Stromal cell of bone marrow (primary cell): ENCODE measurements around the gene TP53AIP1.
"Not testable (repeated sequence)": the region's sequence is repeated elsewhere in the genome, so short reads cannot be mapped to it uniquely, and the experiment has no call there.

Experiments
- DNase-seq: peaks from one replicate; pipeline ENCODE4 v3.0.0-alpha.2; 2012; ENCODE audit warnings: low read depth

The TP53AIP1 gene

DNA sequence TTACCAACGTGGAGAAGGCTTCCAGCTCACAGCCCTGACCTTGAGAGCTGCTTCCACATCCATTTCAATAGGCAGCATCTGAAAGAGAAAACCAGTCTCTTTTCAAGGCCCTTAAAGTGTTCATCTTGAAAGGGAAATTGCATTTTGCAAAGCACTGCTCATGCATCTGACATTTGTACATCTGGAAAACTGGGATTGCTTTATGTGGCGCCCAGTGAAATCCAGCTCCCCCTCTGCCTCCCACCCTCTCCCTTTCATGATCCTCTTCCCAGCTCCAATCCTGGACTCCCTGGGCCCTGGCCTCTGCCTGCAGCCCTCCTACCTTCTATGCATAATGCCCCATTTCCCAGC is 17.4 kb downstream of the TP53AIP1 start:
- no peak for DNase-seq

DNA sequence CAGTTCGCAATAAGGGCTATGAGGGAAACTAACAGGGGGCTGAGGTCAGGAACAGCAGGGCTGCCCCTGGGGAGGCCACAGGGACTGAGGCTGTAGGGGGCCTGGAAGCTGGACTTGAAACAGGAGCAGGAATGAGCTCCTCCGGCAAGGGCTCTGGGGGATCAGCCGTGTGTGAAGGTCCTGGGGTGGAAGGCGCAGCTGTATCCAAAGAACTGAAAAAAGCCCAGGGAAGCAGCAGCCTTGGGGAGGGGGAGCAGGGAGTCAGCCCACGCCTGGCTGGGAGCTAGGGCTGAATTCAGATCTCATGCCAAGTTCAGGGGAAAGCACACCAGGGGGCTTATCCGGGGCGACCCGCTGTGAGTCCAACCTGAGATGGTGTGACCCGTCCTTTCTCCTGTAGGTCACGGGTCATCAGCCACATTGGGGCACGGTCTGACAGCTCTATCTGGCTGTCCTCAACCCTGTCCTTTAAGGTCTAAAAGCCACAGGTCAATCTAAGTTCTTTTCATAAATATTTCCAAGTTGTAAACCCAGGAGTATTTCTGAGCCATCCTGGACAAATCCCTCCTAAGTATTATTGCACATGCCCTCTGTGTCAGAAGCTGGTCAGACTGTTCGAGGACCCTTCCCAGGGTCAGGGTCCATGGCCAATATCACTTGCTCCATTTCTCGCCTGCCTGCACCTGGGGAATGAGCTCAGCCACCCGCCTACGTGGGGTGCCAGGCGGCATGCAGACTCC is 18.0 kb downstream of the TP53AIP1 start:
- DNase-seq = no peak

DNA sequence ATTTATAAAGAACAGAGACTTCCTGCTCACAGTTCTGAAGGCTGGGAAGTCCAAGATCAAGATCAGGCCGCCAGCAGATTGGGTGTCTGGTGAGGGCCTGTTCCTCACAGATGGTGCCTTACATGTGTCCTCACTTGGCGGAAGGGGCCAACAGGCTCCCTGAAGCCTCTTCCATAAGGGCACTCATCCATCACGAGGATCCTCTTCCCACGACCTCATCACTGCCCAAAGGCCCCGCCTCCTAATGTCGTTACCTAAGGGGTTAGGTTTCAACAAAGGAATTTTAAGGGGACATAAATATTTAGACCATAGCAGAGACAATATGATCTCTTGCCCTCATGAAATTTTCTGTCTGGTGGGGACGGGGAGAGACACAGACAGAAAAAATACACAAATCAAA is 18.6 kb downstream of the TP53AIP1 start:
- no peak for DNase-seq

DNA sequence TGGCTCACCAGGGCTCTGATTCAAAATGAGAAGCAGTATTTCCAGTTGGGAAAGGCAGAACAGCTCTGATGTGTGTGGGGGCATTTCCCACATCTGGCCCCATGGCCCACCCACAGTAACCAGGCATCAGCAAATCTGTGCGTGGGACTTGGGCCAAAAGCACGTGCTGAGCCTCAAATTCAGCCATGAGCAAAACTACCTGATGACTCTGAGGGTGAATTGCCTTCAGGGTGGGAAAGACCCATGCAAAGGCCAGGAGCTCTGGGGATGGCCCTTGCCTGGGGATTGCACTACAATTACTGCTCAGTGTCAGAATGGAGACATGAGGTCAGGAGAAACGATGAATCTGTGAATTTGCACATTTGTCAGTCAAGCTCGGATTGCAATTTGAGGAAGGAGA is 20.9 kb downstream of the TP53AIP1 start:
- DNase-seq = no peak

DNA sequence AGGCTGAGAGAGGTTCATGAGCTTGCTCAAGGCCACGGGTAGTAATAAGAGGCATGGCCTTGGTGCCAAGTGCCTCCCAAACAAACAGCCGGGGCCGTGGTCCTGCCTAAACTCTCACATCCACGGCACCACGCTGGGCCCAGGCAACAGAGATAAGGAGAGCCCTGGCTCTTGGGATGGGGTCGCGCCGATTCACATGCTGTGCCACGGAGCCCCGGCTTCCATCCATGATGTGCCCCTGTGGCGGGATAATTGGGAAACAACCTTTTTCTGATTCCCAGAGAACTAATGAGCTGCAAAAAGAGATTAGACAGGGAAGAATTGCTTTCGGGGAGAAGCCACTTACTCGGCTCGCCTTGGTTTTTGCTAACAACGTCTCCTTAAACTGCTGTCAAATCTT is 22.0 kb downstream of the TP53AIP1 start:
- DNase-seq = no peak

DNA sequence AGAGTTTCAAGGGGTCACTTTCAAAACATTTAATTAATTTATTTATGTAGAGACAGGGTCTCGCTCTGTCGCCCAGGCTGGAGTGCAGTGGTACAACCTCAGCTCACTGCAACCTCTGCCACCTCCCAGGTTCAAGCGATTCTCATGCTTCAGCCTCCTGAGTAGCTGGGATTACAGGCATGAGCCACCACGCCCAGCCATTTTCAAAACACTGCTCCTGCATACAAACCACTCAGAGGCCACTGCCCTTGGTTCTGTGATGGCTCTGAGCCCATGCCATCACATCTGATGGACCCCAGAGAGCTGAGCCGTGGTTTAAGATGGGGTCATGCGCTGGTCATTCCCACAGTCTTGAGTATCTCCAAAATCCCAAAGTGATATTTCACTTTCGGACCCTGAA is 23.0 kb downstream of the TP53AIP1 start:
- DNase-seq = not testable (repeated sequence)

DNA sequence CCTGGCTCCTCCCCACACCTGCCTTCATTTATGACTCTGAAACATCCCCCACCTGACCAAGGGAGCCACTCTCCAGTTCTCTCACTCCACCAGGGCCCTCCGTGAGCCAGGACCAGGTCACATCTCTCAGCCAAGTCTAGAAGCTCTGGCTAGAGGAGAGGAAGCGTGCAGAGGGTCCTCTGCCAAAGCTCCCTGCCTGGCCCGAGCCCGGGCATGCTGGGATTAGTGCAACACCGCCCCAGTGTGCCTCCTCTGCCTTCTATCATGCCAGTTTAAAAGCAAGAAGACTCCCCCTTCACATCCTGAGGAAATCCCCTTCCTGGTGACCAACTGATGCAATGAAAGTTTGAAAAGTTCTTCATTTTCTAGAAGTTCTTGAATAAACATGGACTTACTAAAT is 23.5 kb downstream of the TP53AIP1 start:
- DNase-seq = no peak

DNA sequence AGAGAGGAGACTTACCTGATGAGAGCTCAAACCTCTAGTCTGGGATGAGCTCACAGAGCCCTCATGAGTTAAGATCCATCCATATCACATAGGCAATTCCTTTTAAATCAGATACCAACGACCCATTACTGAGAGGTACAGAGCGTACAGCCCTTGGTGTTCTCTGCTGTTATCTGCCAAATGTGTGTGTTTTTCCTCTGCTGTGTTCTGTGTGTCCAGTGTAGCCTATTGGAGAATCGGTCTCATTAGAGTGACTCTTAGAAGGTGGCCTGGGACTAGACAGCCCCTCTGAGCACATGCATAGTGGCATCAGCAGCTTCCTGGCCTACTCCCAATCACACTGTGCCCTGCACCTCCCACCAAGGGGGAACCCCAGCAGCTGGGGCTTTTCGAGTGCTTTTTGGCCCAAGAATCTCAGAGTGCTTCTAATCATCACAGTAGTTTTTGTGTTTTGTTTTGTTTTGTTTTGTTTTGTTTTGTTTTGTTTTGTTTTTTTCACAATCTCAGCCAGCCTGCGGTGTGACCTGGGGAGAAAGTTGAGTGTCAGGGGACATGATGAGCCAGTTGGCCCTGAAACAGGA is 25.4 kb downstream of the TP53AIP1 start:
- DNase-seq = no peak

DNA sequence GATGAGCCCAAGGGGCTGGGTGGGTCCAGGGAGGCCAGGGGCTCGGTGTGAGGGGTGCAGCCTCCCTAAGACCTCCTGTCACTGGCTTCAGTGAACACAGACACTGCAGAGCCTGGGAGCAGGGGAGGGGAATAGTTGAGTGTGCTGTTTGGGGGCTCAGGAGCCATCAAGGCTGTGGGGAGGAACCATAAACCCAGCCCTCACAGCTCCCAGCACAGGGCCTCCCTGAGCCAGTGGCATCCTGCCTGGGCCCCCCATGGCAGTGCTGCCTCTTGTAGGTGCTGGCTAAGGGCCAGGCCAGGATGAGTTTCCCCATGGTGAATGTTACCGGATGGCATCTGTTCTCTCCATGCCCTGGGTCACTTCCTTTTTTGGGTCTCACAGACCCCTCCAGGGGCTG is 26.0 kb downstream of the TP53AIP1 start:
- DNase-seq = no peak

DNA sequence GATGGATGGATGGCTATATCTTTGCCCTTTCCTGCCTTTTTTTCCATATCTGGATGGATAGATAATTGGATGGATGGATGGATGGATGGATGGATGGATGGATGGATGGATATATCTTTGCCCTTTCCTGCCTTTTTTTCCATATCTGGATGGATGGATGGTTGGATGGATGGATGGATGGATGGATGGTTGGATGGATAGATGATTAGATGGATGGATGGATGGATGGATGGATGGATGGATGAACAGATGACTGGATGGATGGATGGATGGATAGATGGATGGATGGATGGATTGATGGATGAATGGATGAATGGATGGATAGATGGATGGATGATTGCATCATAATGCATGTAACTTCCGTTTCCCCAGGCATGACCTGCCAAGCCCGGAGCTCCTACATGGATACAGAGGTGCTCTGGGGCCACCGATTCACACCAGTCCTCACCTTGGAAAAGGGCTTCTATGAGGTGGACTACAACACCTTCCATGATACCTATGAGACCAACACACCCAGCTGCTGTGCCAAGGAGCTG is 26.6 kb downstream of the TP53AIP1 start:
- no peak for DNase-seq

DNA sequence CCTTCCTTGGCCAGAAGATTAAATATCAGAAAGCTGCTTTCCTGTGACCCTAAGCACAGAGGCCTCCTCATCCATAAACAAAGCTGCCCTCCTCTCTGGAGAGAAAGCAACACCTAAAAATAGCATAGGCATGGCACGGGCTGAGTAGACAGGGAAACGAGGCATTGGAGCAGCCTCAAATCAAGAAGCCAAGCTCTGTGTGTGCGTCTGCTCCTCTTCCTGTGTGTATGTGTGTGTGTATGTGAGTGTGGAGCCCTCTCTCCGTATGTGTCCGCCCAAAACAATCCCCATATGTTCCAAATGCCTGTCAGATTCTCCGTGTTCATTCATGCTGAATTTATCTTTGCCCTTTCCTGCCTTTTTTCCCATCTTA is 27.5 kb downstream of the TP53AIP1 start:
- no peak for DNase-seq

DNA sequence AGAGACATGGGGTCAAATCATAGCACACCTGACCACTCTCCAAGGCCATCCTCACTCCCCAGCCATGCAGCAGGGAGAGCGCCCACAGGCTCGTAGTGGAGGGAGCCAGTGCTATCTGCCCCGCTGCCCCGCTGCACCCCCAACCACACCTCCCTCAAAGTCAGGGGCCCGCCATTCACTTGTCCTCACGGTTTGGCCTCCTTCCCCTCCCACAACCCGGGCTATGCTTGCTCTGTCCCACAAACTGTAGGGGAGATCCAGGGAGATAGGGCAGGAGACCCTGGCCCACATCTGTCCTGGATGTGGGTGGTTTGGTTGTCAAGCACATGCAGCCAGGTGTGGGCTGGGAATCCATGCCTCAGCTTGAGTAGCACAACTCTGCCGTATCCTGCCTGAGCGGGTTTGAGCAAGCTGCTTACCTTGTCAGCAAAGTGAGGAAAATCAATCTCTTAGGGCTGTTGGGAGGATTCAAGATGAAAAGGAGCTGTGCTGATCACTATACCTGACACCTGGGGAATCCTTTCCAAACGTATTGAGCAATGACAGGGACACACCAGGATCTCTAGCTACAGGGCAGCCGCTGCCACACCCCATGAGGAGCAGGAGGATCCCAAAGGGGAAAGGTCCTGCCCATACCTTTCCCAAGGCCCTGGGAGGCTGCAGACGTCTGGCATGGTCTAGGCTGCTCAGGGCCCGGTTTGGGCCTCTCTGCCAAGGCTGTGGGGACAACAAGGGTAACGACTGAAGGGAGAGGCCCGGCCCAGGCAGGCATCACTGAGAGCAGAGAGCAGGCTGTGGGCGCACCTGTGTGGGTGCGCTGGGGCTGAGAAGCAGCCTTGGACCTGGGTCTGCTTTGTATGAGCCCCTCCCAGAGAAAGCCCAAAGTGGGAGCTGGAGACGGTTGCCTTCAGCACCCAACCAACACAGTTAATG is 28.2 kb downstream of the TP53AIP1 start:
- DNase-seq = no peak

DNA sequence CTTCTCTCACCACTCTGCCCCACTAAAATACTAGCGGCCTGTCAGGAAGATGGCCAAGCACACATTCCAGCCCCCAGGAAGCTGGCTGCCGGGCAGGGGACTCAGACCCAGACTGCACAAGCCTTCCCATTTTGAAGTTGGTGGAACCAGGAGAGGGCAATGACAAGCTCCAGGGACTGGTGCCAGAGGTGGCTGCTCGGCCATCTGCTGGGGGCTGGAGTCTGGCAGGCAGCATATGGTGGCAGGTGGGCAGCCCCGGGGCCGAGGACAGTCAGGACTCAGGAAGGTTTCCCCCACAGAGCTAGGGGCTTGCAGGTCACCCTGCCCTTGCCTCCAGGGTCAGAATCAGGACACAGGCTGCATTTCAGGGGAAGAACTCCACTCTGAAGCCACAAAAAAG is 28.9 kb downstream of the TP53AIP1 start:
- no peak for DNase-seq

DNA sequence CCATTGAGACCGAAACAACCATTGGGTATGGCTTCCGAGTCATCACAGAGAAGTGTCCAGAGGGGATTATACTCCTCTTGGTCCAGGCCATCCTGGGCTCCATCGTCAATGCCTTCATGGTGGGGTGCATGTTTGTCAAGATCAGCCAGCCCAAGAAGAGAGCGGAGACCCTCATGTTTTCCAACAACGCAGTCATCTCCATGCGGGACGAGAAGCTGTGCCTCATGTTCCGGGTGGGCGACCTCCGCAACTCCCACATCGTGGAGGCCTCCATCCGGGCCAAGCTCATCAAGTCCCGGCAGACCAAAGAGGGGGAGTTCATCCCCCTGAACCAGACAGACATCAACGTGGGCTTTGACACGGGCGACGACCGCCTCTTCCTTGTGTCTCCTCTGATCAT is 31.0 kb downstream of the TP53AIP1 start:
- DNase-seq = no peak

DNA sequence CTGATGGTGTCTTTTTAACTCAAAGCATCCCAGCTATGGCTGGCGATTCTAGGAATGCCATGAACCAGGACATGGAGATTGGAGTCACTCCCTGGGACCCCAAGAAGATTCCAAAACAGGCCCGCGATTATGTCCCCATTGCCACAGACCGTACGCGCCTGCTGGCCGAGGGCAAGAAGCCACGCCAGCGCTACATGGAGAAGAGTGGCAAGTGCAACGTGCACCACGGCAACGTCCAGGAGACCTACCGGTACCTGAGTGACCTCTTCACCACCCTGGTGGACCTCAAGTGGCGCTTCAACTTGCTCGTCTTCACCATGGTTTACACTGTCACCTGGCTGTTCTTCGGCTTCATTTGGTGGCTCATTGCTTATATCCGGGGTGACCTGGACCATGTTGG is 31.4 kb downstream of the TP53AIP1 start:
- DNase-seq = no peak

DNA sequence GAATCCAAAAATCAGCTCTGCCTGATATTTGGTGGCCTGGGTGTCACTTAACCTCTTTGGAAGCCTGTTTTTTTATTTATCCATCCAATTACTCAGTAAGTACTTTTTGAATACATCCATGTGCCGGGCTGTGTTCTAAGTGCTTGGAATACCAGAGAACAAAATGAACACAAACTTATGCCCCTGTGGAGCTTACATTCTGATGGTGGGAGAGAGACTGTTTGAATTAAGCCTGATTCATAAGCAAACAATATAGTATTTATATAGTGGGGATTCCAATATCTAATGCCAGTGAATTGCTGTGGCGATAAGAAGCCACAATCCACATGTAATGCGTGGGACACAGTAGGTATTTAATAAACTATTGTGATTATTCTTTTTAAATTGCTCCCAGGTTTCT is 32.1 kb downstream of the TP53AIP1 start:
- DNase-seq = no peak

DNA sequence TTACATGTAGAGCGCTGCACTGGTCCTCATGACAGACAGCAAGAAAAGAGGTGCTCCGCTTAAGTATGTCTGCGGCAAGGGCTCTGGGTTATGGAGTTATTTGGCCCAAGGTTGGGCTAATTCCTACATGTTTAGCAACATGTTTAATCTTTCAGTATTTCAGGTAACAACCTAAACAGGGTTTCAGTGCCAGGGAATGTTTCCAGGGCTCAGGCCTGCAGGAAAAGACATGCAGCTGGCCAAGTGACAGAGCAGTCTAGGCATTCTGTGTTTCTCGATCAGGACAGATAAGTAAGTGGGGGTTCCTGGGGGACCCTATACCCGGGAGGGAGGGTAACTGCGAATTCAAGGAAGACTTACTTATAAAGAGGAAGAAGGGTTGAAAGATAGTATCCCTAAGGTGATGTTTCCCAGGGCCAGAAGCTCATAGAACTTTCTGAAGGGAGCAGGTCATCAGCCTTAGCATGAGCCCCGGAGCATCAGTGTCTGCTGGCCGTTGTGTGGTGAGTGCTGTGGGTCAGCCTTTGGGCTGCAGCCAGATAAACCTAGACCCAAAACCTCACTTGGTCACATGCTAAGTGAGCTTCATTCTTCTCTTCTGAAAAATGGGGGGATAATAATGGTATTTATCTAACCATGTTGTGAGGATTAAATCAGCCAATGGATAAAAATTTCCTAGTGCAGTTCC is 33.1 kb downstream of the TP53AIP1 start:
- DNase-seq = no peak

DNA sequence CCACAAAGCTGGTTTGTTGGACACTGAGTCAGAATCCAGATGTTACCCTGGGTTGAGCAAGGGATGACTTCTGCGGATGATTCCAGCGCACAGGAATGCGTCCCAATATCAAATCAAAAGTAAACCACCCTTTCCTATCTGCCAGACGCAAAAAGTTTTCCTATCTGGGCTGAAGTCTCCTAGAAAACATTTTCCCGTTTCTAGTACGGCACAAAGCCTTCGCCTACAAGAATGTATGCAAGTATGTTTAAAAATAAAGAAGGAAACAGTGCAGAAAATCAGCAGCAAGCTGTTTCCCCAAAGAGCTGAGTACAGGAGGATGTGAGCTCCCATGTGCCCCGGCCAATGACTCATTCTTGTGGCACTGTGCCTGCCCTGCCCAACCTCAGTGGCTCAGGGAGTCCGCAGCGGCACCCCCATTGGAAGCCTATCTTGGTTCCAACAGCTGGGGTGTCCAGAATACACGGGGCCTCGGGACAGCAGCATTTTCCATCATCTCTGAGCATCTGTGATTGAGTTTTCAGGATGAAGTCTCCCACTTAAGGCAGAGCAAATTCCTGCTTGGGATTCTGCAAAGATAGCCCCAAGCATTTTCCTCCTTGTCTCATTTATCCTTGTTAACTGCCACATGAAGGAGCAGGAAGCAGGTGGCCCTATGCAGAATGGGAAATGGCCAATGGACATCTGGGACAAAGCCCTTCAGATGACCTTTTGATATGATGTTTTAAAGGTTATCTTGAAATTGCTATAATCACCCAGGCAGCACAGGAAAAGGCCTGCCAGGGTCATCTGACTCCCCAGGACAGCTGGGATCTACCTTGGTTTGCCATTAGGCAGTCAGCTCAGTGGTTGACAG is 34.1 kb downstream of the TP53AIP1 start:
- no peak for DNase-seq

DNA sequence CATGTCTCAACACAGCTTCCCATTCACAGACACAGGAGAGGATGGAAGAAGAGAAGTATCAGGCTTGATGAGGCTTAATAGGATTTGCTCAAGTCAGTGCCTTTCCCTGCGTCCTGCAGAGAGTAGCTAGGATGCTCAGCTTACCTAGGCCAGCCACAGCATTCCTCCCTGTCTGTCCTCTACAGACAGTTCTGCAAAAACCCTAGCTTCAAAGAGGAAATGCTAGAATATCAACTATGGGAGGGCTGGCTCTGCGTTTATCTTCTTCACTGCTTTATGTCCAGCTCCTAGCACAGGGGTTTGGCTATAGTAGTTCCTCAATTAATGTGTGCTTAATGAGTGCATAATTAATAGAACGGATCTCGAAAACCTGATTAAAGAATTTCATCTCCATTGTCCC is 35.1 kb downstream of the TP53AIP1 start:
- no peak for DNase-seq

DNA sequence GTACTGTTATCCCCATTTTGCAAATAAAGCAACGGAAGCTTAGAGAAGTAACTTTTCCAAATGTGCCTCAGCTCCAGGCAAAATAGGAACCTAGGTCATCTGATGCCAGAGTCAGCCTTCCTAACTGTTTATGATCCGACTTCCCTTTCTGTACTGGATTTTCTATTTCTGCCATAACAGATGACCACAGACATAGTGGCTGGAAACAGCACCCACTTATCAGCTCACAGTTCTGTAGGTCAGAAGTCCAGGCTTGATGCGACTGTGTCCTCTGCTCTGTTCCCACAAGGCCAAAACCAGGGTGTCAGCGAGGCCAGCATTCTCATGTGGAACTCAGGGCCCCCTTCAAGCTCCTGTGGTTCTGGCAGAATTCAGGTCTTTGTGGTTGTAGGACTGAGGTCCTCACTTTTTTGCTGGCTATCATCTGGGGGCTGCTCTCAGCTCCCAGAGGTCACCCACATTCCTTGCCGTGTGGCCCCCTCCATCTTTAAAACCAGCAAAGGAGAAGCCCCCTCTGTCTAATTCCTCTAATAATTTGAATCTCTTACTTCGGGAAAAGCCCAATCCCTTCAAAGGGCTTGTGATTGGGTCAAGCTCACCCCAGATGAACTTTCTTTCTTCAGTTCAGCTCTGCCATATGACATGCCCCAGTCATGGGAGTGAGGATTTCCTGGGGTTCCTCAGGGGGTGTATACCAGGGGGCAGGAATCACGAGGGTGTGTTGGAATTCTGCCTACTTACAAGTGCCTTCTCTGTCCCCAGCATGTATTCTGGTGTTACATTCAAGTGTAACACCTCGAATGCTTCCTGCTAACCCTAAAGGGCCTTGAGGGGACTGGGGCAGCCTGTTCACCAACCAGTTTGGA is 36.3 kb downstream of the TP53AIP1 start:
- no peak for DNase-seq
